ENCODE data around the gene DCUN1D1. TPM values are rescaled to one million over a fixed set of nuclear protein-coding genes. Genes with fewer than 3 reads are reported as not detected.

DCUN1D1 gene
- total RNA-seq, 1 donor from 2014 or later, result 44.2 TPM

- ATAC-seq (ENCODE audit: low read depth) (no peak), DNase-seq (no peak)
- H3K36me3 Mint-ChIP-seq (ENCODE audit: low read depth), result peaks cover 59% of the 10 kb centered on the region
- ChIA-PET POLR2A (interaction anchor here (1.3 to 1.4 kb wide), 2 partner anchors 19 to 136 kb away, joined by 3 read pairs; no protein-coding TSS in a partner anchor), CTCF (no interaction called here)
- H3K4me1 Mint-ChIP-seq, result peaks cover 14% of the 10 kb centered on the region
- H3K27ac Mint-ChIP-seq, result no peak overlapping the region
- H3K9me3 Mint-ChIP-seq, result no peaks in the 10 kb centered on the region
- intact Hi-C loops (cut with micrococcal nuclease), result no loop called here
- no peak for TF ChIP-seq CTCF (IDR thresholded peaks at IDR 0.05)
- H3K27me3 Mint-ChIP-seq, result no peaks in the 10 kb centered on the region
- no peak overlapping the region for H3K4me3 Mint-ChIP-seq
These were observed 18.2 kb downstream of the DCUN1D1 start for GRCh38 chr3:182962166-182962565.

- Mint-ChIP-seq H3K9me3 (no peaks in the 10 kb centered on the region), H3K27ac (no peak overlapping the region)
These were observed 20.6 kb downstream of the DCUN1D1 start for GRCh38 chr3:182959474-182960350.

GRCh38 chr3:182957676-182958266 lies 22.6 kb downstream of the DCUN1D1 start:
- ATAC-seq (ENCODE audit: low read depth) (no peak), DNase-seq (no peak)
- Mint-ChIP-seq H3K36me3 (ENCODE audit: low read depth) (peaks cover 57% of the 10 kb centered on the region), H3K27me3 (no peaks in the 10 kb centered on the region), H3K27ac (no peak overlapping the region), H3K9me3 (no peaks in the 10 kb centered on the region), H3K4me1 (peaks cover 3% of the 10 kb centered on the region), H3K4me3 (no peak overlapping the region)
- TF ChIP-seq CTCF (IDR thresholded peaks at IDR 0.05), result no peak
- CTCF ChIA-PET, result no interaction called here
- intact Hi-C loops (cut with micrococcal nuclease), result no loop called here
- POLR2A ChIA-PET, result no interaction called here

More at GRCh38 chr3:182959474-182960350, 20.6 kb downstream of the DCUN1D1 start:
- no peak for TF ChIP-seq CTCF (IDR thresholded peaks at IDR 0.05)
- intact Hi-C loops (cut with micrococcal nuclease), result no loop called here
- H3K27me3 Mint-ChIP-seq, result no peaks in the 10 kb centered on the region
- H3K4me3 Mint-ChIP-seq, result no peak overlapping the region
- H3K4me1 Mint-ChIP-seq, result peaks cover 3% of the 10 kb centered on the region
- ATAC-seq (ENCODE audit: low read depth) (no peak), DNase-seq (no peak)
- H3K36me3 Mint-ChIP-seq (ENCODE audit: low read depth), result peaks cover 63% of the 10 kb centered on the region
- ChIA-PET CTCF (no interaction called here), POLR2A (no interaction called here)

GRCh38 chr3:182957226-182957625 lies 23.1 kb downstream of the DCUN1D1 start:
- ChIA-PET POLR2A (no interaction called here), CTCF (no interaction called here)
- ATAC-seq (ENCODE audit: low read depth) (no peak), DNase-seq (no peak)
- Mint-ChIP-seq H3K27me3 (no peaks in the 10 kb centered on the region), H3K9me3 (no peaks in the 10 kb centered on the region), H3K4me3 (no peak overlapping the region), H3K4me1 (peaks cover 3% of the 10 kb centered on the region), H3K36me3 (ENCODE audit: low read depth) (peaks cover 57% of the 10 kb centered on the region), H3K27ac (no peak overlapping the region)
- intact Hi-C loops (cut with micrococcal nuclease), result no loop called here
- no peak for TF ChIP-seq CTCF (IDR thresholded peaks at IDR 0.05)

- no peaks in the 10 kb centered on the region for H3K27me3 Mint-ChIP-seq
- no peaks in the 10 kb centered on the region for H3K9me3 Mint-ChIP-seq
- ChIA-PET POLR2A (no interaction called here), CTCF (no interaction called here)
- intact Hi-C loops (cut with micrococcal nuclease), result no loop called here
- H3K4me3 Mint-ChIP-seq, result no peak overlapping the region
- H3K4me1 Mint-ChIP-seq, result peaks cover 3% of the 10 kb centered on the region
- no peak for TF ChIP-seq CTCF (IDR thresholded peaks at IDR 0.05)
- H3K36me3 Mint-ChIP-seq (ENCODE audit: low read depth), result peaks cover 50% of the 10 kb centered on the region
- ATAC-seq (ENCODE audit: low read depth), result no peak
- no peak overlapping the region for H3K27ac Mint-ChIP-seq
- no peak for DNase-seq
These were observed 25.6 kb downstream of the DCUN1D1 start for GRCh38 chr3:182954553-182955235.

All from activated B cell treated with CpG ODN at 0.5 μM for 24 hours (primary cell).